ENCODE results near the gene MEIS3.

The MEIS3 gene

DNA sequence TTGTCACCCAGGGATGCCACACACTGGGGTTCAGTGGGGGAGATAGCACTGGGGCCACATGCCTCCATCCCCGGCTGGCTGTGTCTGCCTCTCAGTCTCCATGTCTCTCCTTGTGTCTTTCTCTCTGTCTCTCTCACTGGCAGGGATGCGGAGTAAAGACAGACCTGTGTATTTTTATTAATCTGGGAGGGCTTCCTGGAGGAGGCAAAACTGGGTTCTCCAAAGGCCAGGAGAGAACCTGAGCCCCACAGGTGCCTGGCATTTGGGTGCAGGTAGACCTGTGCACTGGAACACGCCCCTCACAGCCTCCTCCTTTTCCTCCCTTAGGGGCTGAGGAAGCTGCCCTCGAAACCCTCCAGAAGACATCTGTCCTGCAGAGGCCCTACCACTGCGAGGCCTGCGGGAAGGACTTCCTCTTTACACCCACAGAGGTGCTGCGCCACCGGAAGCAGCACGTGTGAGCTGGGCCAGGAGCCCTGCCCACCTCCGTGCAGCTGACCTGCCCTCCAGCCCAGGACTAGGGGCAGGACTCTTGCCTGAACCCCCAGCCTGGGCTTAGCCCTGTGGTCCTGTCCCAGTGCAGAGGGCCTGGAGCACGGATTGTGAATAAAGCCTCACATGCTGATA, 37.6 kb downstream of the MEIS3 start:
- Histone ChIP-seq H3K4me1 (ENCODE audit: insufficient read depth, low read length) (no peaks in the 10 kb centered on the region), H3K27me3 (ENCODE audit: insufficient read depth, low read length) (no peaks in the 10 kb centered on the region), H2AFZ (ENCODE audit: low read depth, low read length) (no peak overlapping the region), H3K4me3 (ENCODE audit: low read length) (no peak overlapping the region), H3K9me3 (ENCODE audit: low read length) (no peaks in the 10 kb centered on the region), H3K36me3 (ENCODE audit: insufficient read depth, low read length) (peaks cover 51% of the 10 kb centered on the region)

DNA sequence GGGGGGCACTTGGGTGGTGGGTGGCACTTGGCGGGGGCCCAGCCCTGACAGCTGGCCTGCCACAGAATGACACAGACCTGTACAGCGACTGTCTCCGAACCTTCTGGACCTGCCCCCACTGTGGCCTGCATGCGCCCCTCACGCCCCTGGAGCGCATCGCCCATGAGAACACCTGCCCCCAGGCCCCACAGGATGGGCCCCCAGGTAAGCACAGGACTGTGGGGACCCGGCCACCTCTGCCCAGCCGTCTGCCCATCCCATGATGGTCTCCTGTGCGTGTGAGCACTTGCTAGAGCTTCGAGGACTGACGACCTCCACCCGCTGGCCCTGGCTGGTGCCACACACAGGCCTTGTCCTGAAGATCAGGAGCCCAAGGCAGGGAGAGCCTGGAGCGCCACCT, 38.2 kb downstream of the MEIS3 start:
- Histone ChIP-seq H3K27me3 (ENCODE audit: insufficient read depth, low read length) (no peaks in the 10 kb centered on the region), H3K9me3 (ENCODE audit: low read length) (no peaks in the 10 kb centered on the region), H3K4me1 (ENCODE audit: insufficient read depth, low read length) (no peaks in the 10 kb centered on the region), H3K36me3 (ENCODE audit: insufficient read depth, low read length) (peaks cover 57% of the 10 kb centered on the region), H2AFZ (ENCODE audit: low read depth, low read length) (no peak overlapping the region), H3K4me3 (ENCODE audit: low read length) (no peak overlapping the region)

DNA sequence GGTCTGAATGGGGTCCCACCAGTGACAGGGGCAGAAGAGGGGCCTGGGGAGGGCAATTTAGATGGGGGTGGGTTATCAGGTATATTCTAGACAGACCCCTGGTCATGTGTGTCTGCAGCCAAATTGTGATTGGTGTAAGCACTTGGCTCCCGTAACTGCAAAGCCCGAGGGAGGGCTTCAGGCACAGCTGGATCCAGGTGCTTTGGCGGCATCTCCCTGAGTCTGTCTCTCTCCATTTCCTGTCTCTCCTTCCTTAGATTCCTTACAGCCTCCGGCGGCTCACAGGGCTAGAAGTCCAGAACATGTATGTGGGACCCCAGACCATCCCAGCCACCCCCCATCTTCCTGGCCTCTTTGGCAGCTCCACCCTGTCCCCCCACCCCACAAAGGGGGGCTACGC, 38.8 kb downstream of the MEIS3 start:
- Histone ChIP-seq H2AFZ (ENCODE audit: low read depth, low read length) (no peak overlapping the region), H3K9me3 (ENCODE audit: low read length) (no peaks in the 10 kb centered on the region), H3K36me3 (ENCODE audit: insufficient read depth, low read length) (peaks cover 63% of the 10 kb centered on the region), H3K4me1 (ENCODE audit: insufficient read depth, low read length) (no peaks in the 10 kb centered on the region), H3K4me3 (ENCODE audit: low read length) (no peak overlapping the region), H3K27me3 (ENCODE audit: insufficient read depth, low read length) (no peaks in the 10 kb centered on the region)

DNA sequence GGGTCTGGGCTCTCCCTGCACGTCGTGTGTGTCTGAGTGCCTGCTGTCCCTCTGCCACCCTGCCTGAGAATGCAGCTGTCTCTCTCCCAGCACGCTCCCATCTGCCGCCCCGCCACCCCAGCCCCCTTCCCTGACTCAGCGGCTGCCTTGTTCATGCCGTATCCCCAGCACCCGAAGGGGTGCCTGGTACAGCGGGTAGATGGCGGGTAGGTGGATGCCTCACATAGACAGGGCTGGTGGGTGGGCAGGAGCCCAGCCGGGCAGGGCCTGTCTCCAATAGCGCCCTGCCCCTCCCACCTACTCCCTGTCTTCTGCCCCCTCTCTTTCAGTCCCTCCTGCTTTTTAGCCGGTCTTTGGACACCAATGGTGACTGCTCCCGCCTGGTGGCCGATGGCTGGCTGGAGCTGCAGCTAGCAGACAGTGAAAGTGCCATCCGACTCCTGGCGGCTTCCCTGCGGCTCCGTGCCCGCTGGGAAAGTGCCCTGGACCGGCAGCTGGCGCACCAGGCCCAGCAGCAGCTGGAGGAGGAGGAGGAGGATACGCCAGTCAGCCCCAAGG, 39.9 kb downstream of the MEIS3 start:
- Histone ChIP-seq H3K9me3 (ENCODE audit: low read length) (no peaks in the 10 kb centered on the region), H2AFZ (ENCODE audit: low read depth, low read length) (no peak overlapping the region), H3K4me3 (ENCODE audit: low read length) (no peak overlapping the region), H3K4me1 (ENCODE audit: insufficient read depth, low read length) (no peaks in the 10 kb centered on the region), H3K27me3 (ENCODE audit: insufficient read depth, low read length) (no peaks in the 10 kb centered on the region), H3K36me3 (ENCODE audit: insufficient read depth, low read length) (peaks cover 74% of the 10 kb centered on the region)

DNA sequence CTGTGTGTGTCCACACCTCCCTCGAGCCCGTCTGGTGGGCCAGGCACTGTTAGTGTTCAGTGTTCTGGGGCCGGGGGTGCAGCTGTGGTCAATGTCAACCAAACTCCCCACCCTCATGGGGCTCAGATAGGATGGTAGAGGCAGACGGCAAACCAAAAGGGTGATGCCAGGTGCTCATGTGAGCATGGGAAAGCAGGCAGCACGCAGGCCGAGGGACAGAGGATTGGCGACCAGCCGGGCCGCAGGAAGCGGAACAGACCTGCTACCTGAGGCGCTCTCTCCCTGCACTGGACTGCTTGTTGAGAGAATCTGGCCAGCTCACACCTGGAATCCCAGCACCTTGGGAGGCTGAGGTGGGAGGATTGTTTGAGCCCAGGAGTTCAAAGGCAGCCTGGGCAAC, 41.1 kb downstream of the MEIS3 start:
- Histone ChIP-seq H3K9me3 (ENCODE audit: low read length) (no peaks in the 10 kb centered on the region), H3K27me3 (ENCODE audit: insufficient read depth, low read length) (no peaks in the 10 kb centered on the region), H3K4me1 (ENCODE audit: insufficient read depth, low read length) (no peaks in the 10 kb centered on the region), H2AFZ (ENCODE audit: low read depth, low read length) (no peak overlapping the region), H3K4me3 (ENCODE audit: low read length) (no peak overlapping the region), H3K36me3 (ENCODE audit: insufficient read depth, low read length) (peaks cover 84% of the 10 kb centered on the region)

DNA sequence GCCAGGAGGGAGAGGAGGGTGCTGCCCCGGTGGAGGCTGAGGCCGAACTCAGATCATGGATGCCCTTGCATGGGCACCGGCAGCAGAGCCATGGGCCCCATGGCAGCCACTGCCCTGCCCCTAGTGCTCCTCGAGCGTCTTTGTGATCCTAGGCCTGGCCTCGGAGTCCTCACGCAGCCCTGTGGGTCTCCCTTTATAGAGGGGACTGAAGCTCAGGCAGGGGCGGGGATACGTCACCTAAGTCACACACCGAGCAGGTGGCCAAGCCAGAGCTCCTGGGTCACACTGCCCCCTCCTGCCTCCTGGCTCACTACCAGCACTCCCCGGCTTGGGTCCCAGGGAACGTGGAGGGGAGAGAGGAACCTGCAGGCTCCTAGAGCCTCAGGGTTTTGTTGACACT, 41.5 kb downstream of the MEIS3 start:
- Histone ChIP-seq H3K36me3 (ENCODE audit: insufficient read depth, low read length) (peaks cover 89% of the 10 kb centered on the region), H3K9me3 (ENCODE audit: low read length) (no peaks in the 10 kb centered on the region), H3K27me3 (ENCODE audit: insufficient read depth, low read length) (no peaks in the 10 kb centered on the region)

DNA sequence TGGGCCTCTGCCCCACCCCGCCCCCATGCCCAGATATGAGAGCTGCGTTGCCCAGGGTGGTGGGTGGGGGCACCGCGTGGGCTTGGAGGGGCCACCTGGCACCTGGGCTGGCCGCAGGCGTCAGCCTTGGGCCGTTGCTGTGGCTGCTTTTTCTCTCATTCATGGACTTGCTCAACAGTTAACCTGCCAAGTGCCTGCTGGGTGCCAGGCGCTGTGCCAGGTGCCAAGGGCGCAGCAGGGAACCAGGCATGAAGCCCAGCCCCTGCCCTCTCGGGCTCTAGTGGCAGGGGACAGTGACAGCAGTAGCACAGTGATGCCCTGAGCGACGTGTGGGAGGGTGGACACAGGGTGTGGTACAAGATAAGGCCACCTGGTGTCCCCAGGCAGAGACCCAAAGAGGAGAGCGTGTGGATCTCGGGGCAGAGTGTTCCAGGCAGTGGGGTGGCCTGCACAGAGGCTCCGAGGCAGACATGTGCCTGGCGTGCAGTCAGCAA, 42.1 kb downstream of the MEIS3 start:
- Histone ChIP-seq H3K27me3 (ENCODE audit: insufficient read depth, low read length) (no peaks in the 10 kb centered on the region), H3K9me3 (ENCODE audit: low read length) (no peaks in the 10 kb centered on the region), H3K36me3 (ENCODE audit: insufficient read depth, low read length) (peaks cover 91% of the 10 kb centered on the region), H3K4me1 (ENCODE audit: insufficient read depth, low read length) (no peaks in the 10 kb centered on the region), H2AFZ (ENCODE audit: low read depth, low read length) (no peak overlapping the region), H3K4me3 (ENCODE audit: low read length) (no peak overlapping the region)

More for the DNA sequence above, 41.5 kb downstream of the MEIS3 start:
- H3K4me3 ChIP-seq (ENCODE audit: low read length): no peak overlapping the region
- H2AFZ ChIP-seq (ENCODE audit: low read depth, low read length): no peak overlapping the region
- H3K4me1 ChIP-seq (ENCODE audit: insufficient read depth, low read length): no peaks in the 10 kb centered on the region

DNA sequence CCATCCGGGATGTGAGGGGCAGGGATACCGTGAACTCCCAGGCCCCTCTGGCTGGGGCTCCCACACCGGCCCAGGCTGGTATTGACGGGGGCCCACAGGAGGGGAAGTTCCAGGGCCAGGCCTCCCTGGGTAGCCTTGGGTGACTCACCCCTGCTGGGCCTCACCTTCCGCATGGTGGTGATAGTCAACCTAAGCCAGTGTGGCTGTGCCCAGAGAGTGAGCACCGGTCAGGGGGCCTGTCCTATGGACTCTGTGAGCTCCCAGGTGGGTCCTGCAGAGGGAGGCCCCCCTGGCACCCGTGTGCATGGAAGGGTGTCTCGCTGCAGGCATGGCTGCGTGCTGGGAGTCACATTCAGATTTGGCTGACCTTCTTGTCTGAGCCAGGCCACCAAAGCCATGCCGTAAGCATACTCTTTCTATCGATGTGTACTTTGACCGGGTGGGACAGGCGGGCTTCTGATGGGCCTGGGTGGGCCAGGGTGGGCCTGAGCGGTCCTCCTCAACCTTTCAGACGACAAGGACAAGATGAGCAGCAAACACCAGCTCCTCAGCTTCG, 42.7 kb downstream of the MEIS3 start:
- Histone ChIP-seq H2AFZ (ENCODE audit: low read depth, low read length) (no peak overlapping the region), H3K9me3 (ENCODE audit: low read length) (no peaks in the 10 kb centered on the region), H3K36me3 (ENCODE audit: insufficient read depth, low read length) (peaks cover 91% of the 10 kb centered on the region), H3K4me1 (ENCODE audit: insufficient read depth, low read length) (no peaks in the 10 kb centered on the region), H3K27me3 (ENCODE audit: insufficient read depth, low read length) (no peaks in the 10 kb centered on the region), H3K4me3 (ENCODE audit: low read length) (no peak overlapping the region)

DNA sequence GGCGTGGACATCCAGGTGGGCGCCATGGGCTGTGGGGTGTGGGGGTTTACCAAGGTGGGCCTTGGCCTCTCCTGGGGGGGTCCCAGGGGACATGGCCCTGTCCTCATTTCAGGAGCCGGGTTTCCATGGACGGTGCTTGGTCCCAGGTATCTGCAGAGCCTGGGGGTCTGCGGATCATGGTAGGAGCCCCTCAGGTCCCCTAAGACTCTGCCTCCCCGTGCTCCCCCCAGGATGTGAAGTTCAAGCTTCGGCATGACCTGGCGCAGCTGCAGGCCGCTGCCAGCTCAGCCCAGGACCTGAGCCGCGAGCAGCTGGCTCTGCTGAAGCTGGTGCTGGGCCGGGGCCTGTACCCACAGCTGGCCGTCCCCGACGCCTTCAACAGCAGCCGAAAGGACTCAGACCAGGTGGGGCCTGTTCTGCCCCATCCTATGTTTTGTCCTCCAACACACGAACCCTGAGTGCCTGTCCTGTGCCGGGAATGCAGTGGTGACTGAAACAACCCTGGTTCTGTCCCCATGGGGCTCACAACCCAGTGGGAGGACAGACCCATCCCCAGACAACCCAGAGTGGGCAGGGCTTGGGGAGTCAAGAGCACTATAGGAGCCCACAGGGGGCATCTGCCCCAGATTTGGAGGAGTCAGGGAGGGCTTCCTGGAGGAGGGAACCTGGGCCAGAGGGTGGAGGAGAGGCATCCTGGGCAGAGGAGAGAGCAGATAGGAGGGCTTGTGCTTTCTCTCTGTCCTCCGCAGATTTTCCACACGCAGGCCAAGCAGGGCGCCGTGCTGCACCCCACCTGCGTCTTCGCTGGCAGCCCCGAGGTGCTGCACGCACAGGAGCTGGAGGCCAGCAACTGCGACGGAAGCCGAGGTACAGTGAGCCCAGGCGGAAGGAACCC, 43.4 kb downstream of the MEIS3 start:
- H2AFZ ChIP-seq (ENCODE audit: low read depth, low read length): no peak overlapping the region
- H3K4me1 ChIP-seq (ENCODE audit: insufficient read depth, low read length): no peaks in the 10 kb centered on the region
- no peaks in the 10 kb centered on the region for H3K27me3 ChIP-seq (ENCODE audit: insufficient read depth, low read length)
- peaks cover 91% of the 10 kb centered on the region for H3K36me3 ChIP-seq (ENCODE audit: insufficient read depth, low read length)
- H3K4me3 ChIP-seq (ENCODE audit: low read length): no peak overlapping the region
- no peaks in the 10 kb centered on the region for H3K9me3 ChIP-seq (ENCODE audit: low read length)

DNA sequence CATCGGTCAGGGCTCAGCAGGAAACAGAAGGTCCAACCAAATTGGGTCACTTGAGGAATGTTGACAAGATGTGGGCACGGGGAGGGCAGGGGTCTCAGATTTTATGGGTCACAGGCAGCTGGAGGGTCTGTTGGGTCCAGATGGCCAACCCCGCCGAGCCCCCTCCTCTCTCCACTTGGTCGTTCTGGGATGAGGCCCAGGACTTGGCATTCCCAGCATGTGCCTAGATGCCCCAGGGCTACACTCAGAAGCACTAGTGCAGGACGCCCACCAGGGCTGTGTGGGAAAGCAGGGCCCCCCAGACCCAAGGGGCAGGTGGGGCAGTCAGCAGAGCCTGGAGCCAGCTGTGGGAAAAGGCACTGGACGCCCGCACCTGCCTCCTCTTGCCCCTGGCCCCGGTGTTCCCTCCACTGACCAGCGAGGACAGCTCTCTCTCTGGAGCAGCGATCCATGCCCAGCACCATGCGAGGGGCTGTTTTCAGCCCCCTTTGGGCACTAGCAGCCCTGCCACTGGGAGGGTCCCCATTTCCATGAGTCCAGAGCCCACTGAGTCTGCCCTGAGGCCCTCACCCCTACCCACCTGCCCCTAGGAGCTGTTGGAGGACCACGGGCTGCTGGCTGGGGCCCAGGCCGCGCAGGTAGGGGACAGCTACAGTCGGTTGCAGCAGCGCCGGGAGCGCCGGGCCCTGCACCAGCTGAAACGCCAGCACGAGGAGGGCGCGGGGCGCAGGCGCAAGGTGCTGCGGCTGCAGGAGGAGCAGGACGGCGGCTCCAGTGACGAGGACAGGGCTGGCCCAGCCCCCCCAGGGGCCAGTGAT, 44.2 kb downstream of the MEIS3 start:
- no peaks in the 10 kb centered on the region for H3K4me1 ChIP-seq (ENCODE audit: insufficient read depth, low read length)
- no peak overlapping the region for H3K4me3 ChIP-seq (ENCODE audit: low read length)
- H3K27me3 ChIP-seq (ENCODE audit: insufficient read depth, low read length): no peaks in the 10 kb centered on the region
- H2AFZ ChIP-seq (ENCODE audit: low read depth, low read length): no peak overlapping the region
- H3K36me3 ChIP-seq (ENCODE audit: insufficient read depth, low read length): peaks cover 89% of the 10 kb centered on the region
- H3K9me3 ChIP-seq (ENCODE audit: low read length): no peaks in the 10 kb centered on the region

DNA sequence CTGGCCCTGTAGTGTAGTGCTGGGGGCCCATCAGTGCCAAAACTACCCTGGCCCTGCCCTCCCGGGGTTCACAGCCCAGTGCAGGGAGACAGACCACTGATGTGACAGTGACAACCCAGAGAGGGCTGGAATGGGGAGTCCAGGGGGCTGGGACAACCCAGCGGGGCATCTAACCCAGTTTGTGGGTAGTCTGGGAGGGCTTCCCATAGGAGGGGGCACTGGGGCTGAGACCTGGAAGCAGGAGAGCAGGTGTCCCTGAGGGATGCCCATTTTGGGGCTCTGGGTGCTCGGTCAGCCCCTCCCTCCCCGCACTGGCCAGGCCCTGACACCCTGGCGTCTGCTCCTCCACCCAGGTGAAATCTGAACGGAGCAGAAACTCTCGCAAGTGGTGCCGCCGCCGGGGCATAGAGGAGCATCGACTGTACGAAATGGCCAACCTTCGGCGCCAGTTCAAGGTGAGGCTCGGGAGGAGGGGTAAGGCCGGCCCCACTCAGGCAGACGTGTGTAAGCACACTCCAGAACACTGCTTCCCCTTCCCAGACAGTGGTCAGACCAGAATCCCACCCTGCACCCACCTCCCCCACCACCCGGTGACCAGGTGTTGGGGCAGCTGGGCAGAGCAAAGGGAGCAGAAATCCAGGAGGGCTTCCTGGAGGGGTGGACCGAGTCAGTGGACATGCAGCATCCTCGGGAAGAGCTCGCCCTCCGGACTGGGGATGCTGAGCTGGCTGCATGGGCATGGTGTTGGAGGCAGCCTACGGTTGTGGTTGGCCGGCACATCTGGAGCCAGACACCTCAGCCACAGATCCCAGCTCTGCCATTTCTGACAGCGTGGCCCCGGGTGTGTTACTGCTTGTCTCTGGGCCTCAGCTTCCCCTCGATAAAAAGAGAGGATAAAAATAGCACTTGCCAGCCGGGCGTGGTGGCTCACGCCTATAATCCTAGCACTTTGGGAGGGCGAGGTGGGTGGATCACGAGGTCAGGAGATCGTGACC, 45.8 kb downstream of the MEIS3 start:
- Histone ChIP-seq H2AFZ (ENCODE audit: low read depth, low read length) (no peak overlapping the region), H3K9me3 (ENCODE audit: low read length) (no peaks in the 10 kb centered on the region), H3K27me3 (ENCODE audit: insufficient read depth, low read length) (no peaks in the 10 kb centered on the region), H3K36me3 (ENCODE audit: insufficient read depth, low read length) (peaks cover 91% of the 10 kb centered on the region), H3K4me1 (ENCODE audit: insufficient read depth, low read length) (no peaks in the 10 kb centered on the region), H3K4me3 (ENCODE audit: low read length) (no peak overlapping the region)

DNA sequence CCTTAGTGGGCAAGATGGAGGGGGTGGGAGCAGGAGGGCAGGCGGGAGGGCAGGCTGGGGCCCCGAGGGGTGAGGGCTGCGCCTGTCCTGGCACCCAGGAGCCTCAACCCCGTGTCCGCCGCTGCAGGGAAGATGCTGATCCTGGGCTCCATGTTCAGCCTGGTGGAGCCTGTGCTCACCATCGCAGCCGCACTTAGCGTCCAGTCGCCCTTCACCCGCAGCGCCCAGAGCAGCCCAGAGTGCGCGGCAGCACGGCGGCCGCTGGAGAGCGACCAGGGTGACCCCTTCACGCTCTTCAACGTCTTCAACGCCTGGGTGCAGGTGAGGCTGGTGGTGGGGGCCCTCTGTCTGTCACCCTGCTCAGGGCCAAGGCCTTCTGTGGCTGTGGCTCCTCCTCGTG, 46.7 kb downstream of the MEIS3 start:
- no peaks in the 10 kb centered on the region for H3K27me3 ChIP-seq (ENCODE audit: insufficient read depth, low read length)
- H3K4me1 ChIP-seq (ENCODE audit: insufficient read depth, low read length): no peaks in the 10 kb centered on the region
- H3K4me3 ChIP-seq (ENCODE audit: low read length): no peak overlapping the region
- H3K36me3 ChIP-seq (ENCODE audit: insufficient read depth, low read length): peaks cover 82% of the 10 kb centered on the region
- H2AFZ ChIP-seq (ENCODE audit: low read depth, low read length): no peak overlapping the region
- no peaks in the 10 kb centered on the region for H3K9me3 ChIP-seq (ENCODE audit: low read length)

Data from neuron (in vitro differentiated cells).